Brain pericyte (primary cell): ENCODE results near the gene APOA5.
A peak's percentile ranks its signal among the peaks of the same experiment; 100 is the strongest.
"Not testable (repeated sequence)": the region's sequence is repeated elsewhere in the genome, so short reads cannot be mapped to it uniquely, and the experiment has no call there.

Experiments
- DNase-seq: peaks from one replicate; pipeline ENCODE4 v3.0.0-alpha.2; 2012; ENCODE audit warnings: low read depth, low spot score

APOA5 gene

GRCh38 chr11:116791813-116792143, at the start of gene APOA5:
APOA5 (minus strand) TSS chr11:116791879; CDS start chr11:116791860, 19 bp downstream.
- no peak for DNase-seq

DNA sequence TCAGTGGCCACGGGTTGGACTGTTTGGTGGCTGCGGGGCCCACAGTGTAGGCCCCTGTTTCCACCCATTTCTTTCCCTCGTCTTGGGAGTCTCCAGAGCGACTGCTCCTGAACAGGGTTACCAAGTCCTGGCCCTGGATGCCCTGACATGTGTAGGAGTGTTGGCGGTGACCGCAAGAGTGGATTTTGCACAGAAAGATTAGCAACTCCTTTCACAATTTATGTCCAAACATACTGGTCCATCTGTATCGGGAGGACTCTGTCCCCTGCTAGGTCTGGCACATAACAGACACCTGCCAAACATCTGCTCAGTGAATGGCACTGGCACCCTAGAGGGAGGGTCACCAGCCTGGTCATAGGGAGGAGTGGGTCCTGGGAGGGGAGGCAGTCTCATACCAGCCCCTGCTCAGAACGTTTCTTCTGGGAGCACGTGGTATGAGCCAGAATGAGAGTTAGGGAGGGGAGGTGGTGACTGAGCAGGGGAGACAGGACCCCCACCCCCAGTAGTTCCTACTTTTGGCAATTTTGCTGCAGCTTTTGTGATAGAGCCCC, 49.1 kb upstream of the APOA5 start:
- no peak for DNase-seq

GRCh38 chr11:116840224-116840745, 48.6 kb upstream of the APOA5 start:
- DNase-seq, result no peak

GRCh38 chr11:116838321-116839084, 46.8 kb upstream of the APOA5 start:
- no peak for DNase-seq

DNA sequence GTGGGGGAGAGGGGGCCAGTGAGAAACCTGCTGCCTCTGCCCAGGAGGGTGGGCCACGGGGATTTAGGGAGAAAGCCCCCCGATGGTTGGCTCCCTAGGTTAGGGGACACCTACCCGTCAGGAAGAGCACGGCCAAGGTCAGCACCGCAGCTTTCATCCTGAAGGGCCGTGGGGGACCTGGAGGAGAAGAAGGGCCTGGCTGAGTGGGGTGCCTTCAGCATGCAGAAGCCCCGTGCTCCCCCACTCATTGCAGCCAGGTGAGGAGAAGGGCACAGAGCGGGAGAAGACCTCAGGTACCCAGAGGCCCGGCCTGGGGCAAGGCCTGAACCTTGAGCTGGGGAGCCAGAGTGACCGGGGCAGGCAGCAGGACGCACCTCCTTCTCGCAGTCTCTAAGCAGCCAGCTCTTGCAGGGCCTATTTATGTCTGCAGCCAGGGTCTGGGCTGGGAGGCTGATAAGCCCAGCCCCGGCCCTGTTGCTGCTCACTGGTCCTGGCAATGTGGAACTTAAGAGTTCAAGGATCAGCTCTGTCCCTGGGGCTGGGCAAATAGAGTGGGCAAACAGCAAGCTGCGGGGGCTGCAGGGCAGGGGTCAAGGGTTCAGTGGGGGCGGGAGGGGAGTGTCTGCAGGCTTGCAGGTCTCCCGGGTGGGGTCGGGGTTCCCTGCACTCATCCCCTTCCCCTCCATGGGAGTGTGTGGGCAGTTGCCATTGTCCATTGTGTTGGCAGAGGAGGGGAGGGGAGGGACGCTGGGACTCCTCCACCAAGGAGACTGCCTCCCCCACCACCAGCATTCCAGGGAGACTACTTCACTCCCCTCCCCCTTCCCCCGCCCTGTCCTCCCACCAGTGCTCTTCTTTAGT, 45.8 kb upstream of the APOA5 start, which contains the start of gene APOA1:
Gene APOA1, minus strand, starts transcription at position 392 of the 861 bp plus-strand sequence. Its CDS starts 235 bp downstream, at position 157.
- no peak for DNase-seq

GRCh38 chr11:116836632-116836991, 44.9 kb upstream of the APOA5 start:
- no peak for DNase-seq

- peak; percentile 92 for DNase-seq
These were observed 44.3 kb upstream of the APOA5 start for GRCh38 chr11:116835791-116836631.

- DNase-seq, result no peak
These were observed 43.5 kb upstream of the APOA5 start for GRCh38 chr11:116835042-116835772.

- not testable (repeated sequence) for DNase-seq
These were observed 42.9 kb upstream of the APOA5 start for GRCh38 chr11:116834535-116835041.

GRCh38 chr11:116833816-116834534, 42.3 kb upstream of the APOA5 start:
- no peak for DNase-seq

DNA sequence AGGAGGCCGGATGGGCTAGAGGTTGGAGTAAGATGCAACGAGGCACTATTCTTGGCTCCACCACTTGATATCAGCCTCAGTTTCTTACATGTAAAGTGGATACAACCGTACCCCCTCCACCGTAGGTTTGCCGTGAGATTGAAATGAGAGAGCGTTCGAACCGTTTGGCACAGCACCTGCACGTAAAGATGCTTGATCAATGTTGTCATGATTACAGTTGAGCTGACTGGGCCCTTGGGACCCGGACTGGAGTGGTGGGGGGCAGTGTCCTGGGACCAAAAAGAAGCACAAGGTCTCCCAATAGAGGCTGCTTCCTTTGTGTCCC, 41.8 kb upstream of the APOA5 start:
- no peak for DNase-seq

GRCh38 chr11:116832350-116833290, 40.9 kb upstream of the APOA5 start:
- DNase-seq, result no peak

DNA sequence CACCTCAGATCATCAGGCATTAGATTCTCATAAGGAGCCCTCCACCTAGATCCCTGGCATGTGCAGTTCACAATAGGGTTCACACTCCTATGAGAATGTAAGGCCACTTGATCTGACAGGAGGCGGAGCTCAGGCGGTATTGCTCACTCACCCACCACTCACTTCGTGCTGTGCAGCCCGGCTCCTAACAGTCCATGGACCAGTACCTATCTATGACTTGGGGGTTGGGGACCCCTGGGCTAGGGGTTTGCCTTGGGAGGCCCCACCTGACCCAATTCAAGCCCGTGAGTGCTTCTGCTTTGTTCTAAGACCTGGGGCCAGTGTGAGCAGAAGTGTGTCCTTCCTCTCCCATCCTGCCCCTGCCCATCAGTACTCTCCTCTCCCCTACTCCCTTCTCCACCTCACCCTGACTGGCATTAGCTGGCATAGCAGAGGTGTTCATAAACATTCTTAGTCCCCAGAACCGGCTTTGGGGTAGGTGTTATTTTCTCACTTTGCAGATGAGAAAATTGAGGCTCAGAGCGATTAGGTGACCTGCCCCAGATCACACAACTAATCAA, 40.2 kb upstream of the APOA5 start:
- no peak for DNase-seq

- DNase-seq, result no peak
These were observed 38.7 kb upstream of the APOA5 start for GRCh38 chr11:116830184-116830912.

DNA sequence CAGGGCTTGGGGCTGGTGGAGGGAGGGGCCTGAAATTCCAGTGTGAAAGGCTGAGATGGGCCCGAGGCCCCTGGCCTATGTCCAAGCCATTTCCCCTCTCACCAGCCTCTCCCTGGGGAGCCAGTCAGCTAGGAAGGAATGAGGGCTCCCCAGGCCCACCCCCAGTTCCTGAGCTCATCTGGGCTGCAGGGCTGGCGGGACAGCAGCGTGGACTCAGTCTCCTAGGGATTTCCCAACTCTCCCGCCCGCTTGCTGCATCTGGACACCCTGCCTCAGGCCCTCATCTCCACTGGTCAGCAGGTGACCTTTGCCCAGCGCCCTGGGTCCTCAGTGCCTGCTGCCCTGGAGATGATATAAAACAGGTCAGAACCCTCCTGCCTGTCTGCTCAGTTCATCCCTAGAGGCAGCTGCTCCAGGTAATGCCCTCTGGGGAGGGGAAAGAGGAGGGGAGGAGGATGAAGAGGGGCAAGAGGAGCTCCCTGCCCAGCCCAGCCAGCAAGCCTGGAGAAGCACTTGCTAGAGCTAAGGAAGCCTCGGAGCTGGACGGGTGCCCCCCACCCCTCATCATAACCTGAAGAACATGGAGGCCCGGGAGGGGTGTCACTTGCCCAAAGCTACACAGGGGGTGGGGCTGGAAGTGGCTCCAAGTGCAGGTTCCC, 38.0 kb upstream of the APOA5 start, which contains the start of gene APOC3:
Gene APOC3, plus strand, starts transcription at position 383 of the 659 bp plus-strand sequence. CDS start 676 bp downstream, outside the sequence.
- no peak for DNase-seq

DNA sequence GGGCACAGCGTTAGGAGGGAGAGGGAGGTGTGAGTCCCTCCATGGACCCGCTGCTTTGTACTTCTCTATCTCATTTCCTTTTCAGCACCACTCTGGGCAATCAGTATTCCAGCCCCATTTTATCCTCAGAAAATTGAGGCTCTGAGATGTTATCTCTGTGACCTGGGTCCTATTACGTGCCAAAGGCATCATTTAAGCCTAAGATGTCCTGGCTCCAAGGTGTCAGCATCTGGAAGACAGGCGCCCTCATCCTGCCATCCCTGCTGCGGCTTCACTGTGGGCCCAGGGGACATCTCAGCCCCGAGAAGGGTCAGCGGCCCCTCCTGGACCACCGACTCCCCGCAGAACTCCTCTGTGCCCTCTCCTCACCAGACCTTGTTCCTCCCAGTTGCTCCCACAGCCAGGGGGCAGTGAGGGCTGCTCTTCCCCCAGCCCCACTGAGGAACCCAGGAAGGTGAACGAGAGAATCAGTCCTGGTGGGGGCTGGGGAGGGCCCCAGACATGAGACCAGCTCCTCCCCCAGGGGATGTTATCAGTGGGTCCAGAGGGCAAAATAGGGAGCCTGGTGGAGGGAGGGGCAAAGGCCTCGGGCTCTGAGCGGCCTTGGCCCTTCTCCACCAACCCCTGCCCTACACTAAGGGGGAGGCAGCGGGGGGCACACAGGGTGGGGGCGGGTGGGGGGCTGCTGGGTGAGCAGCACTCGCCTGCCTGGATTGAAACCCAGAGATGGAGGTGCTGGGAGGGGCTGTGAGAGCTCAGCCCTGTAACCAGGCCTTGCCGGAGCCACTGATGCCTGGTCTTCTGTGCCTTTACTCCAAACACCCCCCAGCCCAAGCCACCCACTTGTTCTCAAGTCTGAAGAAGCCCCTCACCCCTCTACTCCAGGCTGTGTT, 37.2 kb upstream of the APOA5 start:
- DNase-seq, result no peak
